Bronchial epithelial cell (primary cell): Measurements from ENCODE around the gene FRAT1. TPM values are rescaled to one million over a fixed set of nuclear protein-coding genes. Genes with fewer than 3 reads are reported as not detected.

ENCODE experiments used
- DNase-seq: peaks from one replicate; pipeline ENCODE4 v3.0.0-alpha.2; 2010; ENCODE audit warnings: low read depth
- FAIRE-seq: peaks from 2 replicates; lab custom pipeline; 2011; peaks lifted over from hg19 to GRCh38; lab: Jason Lieb, UNC
- H3K27me3 ChIP-seq: 2 replicates; pipeline ENCODE4 v1.5.1; 2011; ENCODE audit warnings: low read length; ENCODE audit not compliant: control insufficient read depth, insufficient read depth
- H3K36me3 ChIP-seq: 2 replicates; pipeline ENCODE4 v1.5.1; 2011; ENCODE audit warnings: low read length; ENCODE audit not compliant: control insufficient read depth, insufficient read depth
- H3K4me3 ChIP-seq: 2 replicates; pipeline ENCODE4 v1.5.1; 2011; ENCODE audit warnings: mild to moderate bottlenecking, low read depth, low read length, control low read depth
- CTCF ChIP-seq: IDR thresholded peaks from 2 replicates; pipeline ENCODE4 v1.5.1; 2011; ENCODE audit warnings: mild to moderate bottlenecking, moderate library complexity, low read length, control low read depth, inconsistent platforms; ENCODE audit not compliant: insufficient read depth, severe bottlenecking
- total RNA-seq: library from RNA; depleted of rRNA; stranded (reverse); fragments of >200 nt; gene quantifications from 2 replicates; pipeline ENCODE4 v1.2.1, GENCODE V29; 2014

The FRAT1 gene
- total RNA-seq, 1 donor from 2014 or later = 1.6 TPM

GRCh38 chr10:97331153-97331703 lies 12.2 kb downstream of the FRAT1 start:
- Histone ChIP-seq H3K36me3 (no peaks in the 10 kb centered on the region), H3K4me3 (no peak overlapping the region), H3K27me3 (no peaks in the 10 kb centered on the region)
- no peak for DNase-seq
- no peak for TF ChIP-seq CTCF
- no peak for FAIRE-seq

GRCh38 chr10:97332591-97333350 lies 13.7 kb downstream of the FRAT1 start:
- FAIRE-seq = no peak
- TF ChIP-seq CTCF = peak; percentile 31
- no peaks in the 10 kb centered on the region for H3K36me3 ChIP-seq
- DNase-seq = peak; percentile 70
- H3K27me3 ChIP-seq = no peaks in the 10 kb centered on the region
- peak overlapping the region; percentile 83 for H3K4me3 ChIP-seq

GRCh38 chr10:97333351-97333600 lies 14.2 kb downstream of the FRAT1 start:
- TF ChIP-seq CTCF = no peak
- no peaks in the 10 kb centered on the region for H3K27me3 ChIP-seq
- no peaks in the 10 kb centered on the region for H3K36me3 ChIP-seq
- H3K4me3 ChIP-seq = peak overlapping the region; percentile 83
- FAIRE-seq = no peak
- DNase-seq = no peak

- DNase-seq (no peak), FAIRE-seq (no peak)
- Histone ChIP-seq H3K36me3 (no peaks in the 10 kb centered on the region), H3K4me3 (peak overlapping the region; percentile 83), H3K27me3 (no peaks in the 10 kb centered on the region)
- no peak for TF ChIP-seq CTCF
Observed at GRCh38 chr10:97333601-97334369, 14.7 kb downstream of the FRAT1 start.

GRCh38 chr10:97334370-97335175 lies 15.5 kb downstream of the FRAT1 start, which contains the start of gene FRAT2:
Gene FRAT2 (minus strand): TSS chr10:97334729. CDS start chr10:97334572, 157 bp downstream.
- FAIRE-seq (no peak), DNase-seq (peak; percentile 72)
- Histone ChIP-seq H3K36me3 (no peaks in the 10 kb centered on the region), H3K4me3 (peak within 1 kb of the TSS; percentile 83), H3K27me3 (no peaks in the 10 kb centered on the region)
- no peak for TF ChIP-seq CTCF
